ENCODE data around the gene KCNK15. TPM values are rescaled to one million over a fixed set of nuclear protein-coding genes. Genes with fewer than 3 reads are reported as not detected.

Gene KCNK15
- polyA plus RNA-seq, 3 donors = 0.06 to 0.11 TPM; not detected in 1

DNA sequence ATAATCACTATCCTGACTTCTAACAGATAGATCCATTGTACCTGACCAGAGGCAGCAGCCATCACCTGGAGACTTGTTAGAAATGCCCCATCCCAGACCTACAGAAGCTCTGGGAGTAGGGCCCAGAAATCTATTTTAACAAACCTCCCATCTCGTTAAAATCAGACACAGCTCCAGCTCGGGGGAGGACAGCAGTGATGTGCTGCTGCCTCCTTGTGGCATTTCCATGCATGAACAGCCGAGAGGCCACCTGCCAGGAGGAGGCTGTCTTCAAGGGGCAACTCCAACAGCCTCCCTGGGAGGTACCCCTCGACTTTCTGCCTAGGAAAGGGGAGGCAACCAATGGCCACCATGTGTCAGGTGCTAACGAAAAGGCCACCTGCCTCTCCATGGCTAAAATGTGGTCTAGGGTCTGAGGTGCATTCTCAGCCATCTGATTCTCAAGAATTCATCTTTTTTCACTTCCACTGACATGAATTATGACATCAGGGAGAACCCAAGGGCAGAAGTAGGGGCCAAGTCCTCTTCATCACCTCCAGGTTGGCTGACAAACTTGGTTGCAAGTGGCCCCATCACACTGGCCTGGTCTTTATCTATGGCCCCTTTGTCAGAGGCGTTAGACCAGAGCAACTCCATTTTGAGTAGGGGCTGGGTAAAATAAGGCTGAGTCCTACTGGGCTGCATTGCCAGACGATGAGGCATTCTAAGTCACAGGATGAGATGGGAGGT is 12.2 kb upstream of the KCNK15 start:
- DNase-seq (ENCODE audit: low read depth in 3 of 3, low spot score in 2 of 3) = no peak

DNA sequence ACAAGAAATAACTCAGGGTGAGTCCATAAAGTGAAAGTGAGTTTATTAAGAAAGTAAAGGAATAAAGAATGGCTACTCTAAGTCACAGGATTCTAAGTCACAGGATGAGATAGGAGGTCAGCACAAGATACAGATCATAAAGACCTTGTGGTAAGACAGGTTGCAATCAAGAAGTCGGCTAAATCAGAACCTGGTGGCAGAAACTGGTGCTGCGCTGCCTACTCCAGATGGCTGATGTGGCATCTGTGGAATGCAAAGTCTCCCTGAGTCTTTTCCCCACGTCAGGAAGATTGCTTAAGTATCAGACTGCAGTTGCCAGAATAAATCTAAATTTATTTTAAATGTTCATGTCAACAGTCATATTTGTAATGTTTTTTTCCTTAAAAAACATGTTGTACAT is 10.7 kb upstream of the KCNK15 start:
- DNase-seq (ENCODE audit: low read depth in 3 of 3, low spot score in 2 of 3) = no peak

DNA sequence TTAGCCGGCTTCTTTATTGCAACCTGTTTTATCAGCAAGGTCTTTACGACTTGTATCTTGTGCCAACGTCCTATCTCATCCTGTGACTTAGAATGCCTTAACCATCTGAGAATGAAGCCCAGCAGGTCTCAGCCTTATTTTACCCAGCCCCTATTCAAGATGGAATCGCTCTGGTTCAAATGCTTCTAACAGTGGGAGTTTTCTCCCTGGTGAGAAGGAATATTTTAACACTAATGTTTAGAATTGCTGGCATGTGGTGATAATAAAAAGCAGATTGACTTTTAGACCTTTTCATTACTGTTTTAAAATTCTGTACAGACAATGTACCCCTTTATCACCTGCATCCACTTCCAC is 9.9 kb upstream of the KCNK15 start:
- DNase-seq (ENCODE audit: low read depth in 3 of 3, low spot score in 2 of 3) = no peak

DNA sequence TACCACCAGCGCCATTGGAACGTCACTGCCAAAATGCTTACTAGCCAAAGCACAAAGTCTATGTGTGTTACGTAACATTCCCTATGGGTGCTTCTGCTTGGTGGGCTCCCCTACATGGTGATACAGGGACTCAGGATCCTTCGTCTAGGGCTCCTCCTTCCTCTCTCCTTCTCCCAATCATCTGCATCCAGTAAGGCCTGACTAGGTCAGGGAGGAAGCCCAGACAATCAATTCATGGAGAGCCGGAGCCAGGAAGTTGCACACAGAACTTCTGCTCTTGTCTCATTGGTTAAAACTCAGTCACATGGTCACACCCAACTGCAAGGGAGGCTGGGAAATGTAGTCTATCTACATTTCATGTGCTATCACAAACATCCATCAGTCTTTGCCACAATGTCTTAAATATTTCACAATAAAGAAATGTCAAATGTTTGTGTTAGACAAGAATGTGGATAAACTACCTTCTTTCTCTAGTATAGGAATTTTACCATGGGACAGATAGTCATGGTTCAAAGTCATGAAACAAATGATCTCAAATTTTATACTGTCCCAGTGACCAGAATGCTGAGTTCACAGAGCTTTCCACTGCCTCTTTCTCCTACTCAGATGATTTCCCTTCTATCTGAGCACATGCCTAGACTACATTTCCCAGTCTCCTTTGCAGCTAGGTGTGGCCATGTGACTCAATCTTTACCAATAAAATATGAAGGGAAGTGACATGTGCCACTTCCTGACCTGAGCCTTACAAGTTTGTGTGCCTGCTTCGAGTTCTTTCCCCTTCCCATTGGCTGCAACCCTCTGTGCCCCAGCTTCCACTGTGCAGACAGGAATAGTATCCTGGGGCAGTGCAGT is 9.3 kb upstream of the KCNK15 start:
- no peak for DNase-seq (ENCODE audit: low read depth in 3 of 3, low spot score in 2 of 3)

DNA sequence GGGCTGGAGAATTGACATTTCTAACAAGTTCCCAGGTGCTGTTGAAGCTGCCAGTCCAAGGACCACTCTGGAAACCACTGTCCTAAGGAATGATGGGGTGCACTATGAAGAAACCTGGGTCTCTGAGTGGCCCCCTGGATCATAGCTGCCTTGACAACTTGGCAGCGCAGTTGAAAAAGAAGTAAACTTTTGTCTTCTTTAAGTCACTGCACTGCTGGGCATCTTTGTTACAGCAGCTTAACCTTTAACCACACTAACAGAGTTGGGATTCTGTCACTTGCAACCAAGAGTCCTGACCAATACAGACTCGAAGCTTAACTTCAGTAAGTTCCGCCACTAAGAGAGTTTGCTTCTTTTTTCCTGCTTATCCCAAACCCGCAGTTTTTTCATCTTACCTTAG is 8.5 kb upstream of the KCNK15 start:
- no peak for DNase-seq (ENCODE audit: low read depth in 3 of 3, low spot score in 2 of 3)

DNA sequence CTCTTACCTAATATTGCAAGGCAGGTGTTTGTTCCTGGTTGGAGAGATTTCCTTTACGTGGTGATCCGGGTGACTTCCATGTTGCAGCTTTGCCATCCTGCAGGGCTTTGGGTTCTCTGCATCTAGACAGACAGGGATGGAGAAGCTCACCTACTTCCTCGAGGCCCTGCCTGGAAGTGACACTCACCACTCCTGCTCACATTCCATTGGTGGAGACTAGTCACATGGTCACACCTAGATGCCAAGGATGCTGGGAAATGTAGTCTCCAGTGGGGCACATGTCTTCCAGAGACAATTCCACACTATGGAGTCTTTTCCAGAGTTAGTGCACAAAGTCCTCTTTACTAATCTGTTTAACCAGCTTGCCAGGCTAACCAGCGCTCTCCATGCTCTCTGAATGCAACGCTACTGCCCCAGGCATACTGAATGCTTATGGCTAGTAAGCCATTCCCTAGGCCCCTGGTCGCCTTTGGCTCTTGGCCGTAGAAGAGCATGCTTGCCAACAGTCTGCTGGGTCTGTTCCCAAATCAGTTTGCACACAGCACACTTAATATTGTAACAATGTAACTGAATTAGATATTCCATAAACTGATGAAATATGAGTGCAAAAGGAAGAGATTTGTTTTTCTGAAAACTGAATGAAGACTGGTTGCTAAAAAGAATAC is 6.7 kb upstream of the KCNK15 start:
- DNase-seq (ENCODE audit: low read depth in 3 of 3, low spot score in 2 of 3) = no peak

DNA sequence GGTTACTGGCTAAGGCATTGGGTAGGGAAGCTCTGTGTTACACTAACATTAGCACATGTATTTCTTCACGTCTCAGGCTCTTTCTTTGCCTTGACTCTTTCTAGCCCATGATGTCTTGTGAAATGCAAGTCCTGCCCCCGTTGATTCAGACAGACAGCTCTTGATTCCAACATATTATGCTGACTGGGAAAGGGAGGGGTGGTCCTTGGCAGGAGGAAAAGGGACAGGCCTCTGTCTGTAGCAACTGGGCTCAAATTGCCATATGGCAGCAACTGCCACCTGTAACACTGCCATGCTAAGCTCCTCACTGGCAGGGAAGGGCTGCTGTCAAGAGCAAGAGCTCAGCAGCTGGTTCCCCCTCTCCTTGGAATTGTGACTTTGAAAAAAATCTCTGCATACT is 5.7 kb upstream of the KCNK15 start:
- DNase-seq (ENCODE audit: low read depth in 3 of 3, low spot score in 2 of 3) = no peak

DNA sequence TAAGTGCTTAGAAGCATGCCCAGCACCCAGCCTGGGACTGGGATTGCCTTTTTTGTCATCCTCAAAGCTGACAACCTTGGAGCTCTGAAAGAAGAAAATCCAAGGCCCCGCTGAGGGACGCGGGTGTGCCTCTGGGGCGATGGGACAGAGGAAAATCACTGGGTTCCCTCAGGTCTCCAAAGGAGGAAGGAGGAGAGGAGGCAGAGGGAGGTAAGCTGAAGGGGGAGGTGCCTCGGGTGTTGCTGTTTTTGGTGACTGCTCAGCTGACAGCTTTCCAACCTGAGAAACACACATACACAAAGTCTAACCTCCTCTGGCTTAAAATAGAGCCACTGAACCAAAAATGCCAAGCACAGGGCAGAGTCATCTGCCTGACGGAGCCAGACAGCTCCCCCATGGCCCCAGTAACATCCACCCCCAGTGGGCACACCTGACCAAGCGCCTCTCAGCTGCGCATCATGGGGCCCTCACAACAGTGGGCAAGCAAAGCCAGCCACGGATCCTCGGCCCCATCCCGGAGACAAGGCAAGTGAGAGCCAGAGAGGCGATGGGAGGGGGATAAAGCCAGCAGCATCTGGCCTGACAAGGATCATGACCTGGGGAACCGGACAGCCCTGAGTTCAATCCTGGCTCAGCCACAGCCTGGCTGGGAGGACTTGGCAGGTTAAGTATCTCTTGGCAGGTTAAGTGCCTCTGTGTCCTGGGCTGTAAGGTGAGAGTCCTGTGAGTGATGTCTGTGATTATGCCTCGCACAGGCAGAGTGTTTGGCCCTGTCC is 3.2 kb upstream of the KCNK15 start:
- no peak for DNase-seq (ENCODE audit: low read depth in 3 of 3, low spot score in 2 of 3)

DNA sequence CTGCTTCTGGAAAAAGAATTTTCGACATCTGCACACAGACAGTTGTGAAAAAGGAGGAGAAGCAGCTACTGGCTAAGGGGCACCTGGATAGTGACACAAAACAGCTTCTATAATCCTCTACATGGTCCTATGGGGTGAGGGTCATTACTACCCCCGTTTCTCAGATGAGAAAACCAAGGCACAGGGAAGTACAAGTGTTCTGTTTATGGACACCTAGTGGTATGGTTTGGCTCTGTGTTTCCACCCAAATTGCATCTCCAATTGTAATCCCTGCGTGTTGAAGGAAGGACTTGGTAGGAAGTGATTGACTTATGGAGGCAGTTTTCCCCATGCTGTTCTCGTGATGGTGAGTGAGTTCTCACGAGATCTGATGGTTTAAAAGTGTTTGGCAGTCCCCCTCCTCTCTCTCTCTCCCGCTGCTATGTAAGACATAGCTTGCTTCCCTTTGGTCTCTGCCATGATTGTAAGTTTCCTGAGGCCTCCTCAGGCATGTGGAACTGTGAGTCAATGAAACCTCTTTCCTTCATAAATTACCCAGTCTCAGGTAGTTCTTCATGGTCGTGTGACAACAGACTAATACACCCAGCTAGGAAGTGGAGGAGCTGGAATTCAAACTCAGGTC is 2.5 kb upstream of the KCNK15 start:
- no peak for DNase-seq (ENCODE audit: low read depth in 3 of 3, low spot score in 2 of 3)

DNA sequence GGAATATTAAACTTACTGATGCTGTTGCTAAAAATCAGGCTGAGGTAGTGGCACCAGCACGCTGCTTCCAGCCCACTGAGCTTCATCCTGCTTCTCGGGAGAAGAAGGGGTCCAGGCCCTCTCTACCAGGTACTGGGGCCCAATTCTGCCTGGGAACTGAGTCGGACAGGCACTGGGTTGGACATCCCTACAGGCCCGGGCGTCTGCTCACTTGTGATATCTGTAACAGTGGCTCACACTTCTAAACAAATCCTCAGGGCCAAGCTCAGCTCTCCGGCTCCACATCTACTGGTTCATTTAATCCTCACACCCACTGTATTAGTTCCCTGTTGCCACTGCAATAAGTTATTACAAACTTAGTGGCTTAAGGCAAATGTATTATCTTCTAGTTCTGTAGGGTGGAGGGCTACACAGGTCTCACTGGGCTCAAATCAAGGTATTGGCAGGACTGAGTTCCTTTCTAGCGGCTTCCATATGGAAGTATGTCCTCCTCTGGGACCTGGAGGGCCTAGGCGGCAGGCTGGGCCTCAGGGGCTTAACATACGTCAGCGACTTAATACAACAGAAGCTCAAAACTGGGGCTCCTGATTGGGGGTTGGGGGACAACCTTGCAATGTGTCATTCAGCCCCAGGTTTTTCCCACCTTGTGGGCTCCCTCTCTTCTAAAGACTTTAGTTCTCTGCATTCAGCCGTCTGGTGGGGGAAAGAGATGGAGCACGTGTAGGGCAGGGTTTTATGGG is 1.6 kb upstream of the KCNK15 start:
- DNase-seq (ENCODE audit: low read depth in 3 of 3, low spot score in 2 of 3) = no peak

DNA sequence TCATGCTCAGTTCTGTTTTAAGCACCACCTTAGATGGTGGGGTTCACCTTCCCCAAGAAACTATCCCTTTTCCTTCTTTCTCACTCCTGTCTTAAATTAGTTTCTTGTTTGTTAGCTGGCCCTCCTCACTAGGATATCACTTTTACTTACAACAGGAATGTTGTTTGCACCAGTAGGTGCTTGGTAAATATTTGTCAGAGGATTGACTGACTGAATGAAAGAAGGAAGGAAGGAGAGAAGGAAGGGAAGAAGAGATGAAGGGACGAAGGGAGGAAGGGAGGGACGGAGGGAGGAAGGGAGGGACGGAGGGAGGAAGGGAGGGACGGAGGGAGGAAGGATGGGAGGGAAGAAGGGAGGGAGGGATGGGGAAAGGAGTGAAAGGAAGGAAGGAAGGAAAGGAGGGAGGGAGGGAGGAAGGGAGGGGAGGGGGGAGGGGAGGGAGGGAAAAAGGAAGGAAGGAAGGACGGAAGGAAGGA is 505 bp upstream of the KCNK15 start:
- DNase-seq (ENCODE audit: low read depth in 3 of 3, low spot score in 2 of 3) = no peak

DNA sequence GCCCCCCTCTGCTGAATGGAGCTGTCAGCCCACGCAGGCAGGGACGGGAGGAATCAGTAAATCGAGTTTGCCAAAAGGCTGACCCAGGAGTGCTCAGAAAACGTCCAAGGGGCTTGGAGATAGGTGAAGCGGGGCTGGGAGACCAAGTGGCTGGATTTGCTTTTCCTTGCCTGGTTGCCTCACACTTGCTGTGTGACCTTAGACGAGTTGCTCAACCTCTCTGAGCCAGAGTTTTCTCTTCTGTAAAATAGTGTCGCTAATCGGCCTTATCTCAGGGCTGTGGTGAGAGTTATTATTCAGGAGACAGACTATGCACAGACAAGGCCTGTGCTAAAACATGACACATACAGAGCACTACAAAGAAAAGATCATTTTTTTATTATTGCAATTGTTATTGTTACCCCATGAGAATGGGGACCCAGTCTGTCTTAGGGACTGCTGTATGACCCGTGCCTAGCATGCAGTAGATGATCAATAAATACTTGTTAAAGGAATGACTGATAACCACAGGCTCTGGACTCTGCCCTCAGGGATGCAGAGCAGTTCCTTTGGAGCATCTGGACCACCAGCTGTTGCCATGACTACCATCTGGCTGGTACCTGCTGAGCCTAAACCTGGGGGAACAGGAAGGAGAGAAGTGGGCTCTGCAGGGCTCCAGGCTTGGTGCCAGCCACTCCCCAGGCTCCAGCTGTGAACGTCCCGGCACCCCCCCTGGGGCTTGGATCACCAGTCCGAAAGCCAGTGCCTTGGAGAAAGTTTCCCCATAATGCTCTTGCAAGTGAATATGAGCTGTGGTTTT is 901 bp downstream of the KCNK15 start:
- DNase-seq (ENCODE audit: low read depth in 3 of 3, low spot score in 2 of 3) = no peak

DNA sequence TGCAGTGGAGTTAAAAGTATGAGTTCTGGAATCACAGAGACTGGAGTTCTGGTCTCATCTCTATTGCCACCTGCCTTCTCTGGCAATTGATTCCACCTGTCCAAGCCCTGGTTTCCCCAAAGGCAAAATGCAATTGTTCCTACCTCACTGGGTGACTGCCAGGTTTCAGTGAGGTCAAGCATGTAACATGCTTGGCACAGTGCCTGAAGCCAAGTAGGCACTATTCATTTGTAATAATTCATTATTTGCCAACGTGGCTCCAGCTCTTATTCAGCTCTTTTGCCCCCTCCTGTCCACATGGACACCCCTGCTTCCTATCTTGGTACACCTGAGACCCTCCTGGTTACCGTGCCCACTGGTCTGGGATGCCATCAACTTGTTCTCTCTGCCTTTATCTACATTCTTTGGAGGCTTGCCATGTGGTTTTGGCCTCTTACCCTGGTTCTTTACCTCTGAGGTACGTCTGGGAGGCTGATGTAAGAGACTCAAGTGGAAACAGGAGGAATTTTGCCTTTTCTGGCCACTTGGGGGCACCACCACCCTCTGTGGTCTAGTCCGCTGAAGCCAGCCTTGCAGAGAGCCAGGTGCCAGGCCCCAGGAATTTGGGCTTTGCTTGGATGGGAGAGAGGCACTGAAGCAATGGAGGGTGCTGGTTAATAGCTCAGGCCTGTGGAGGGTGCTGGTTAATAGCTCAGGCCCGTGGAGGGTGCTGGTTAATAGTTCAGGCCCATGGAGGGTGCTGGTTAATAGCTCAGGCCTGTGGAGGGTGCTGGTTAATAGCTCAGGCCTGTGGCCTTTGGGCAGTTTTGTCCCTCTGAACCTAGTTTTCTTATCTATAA is 1.7 kb downstream of the KCNK15 start:
- peak in 1 of 3 donors; percentile 63 for DNase-seq (ENCODE audit: low read depth in 3 of 3, low spot score in 2 of 3)

DNA sequence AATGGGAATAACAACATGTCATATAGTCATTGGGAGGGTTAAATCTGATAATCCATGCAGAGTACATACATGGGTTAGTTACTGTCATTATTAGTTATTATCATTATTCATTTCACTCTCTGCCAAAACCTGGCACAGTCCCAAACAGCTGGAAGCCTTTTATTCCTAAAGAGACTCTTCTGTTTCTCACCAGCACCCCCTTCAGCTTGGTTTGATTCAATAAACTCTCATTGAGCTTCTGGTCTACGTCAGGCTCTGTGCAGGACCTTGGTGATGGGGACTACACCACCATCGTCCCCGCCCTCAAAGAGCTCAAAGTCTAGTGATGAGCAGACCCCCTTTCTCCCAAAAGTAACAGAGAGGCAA is 2.3 kb downstream of the KCNK15 start:
- DNase-seq (ENCODE audit: low read depth in 3 of 3, low spot score in 2 of 3) = no peak

DNA sequence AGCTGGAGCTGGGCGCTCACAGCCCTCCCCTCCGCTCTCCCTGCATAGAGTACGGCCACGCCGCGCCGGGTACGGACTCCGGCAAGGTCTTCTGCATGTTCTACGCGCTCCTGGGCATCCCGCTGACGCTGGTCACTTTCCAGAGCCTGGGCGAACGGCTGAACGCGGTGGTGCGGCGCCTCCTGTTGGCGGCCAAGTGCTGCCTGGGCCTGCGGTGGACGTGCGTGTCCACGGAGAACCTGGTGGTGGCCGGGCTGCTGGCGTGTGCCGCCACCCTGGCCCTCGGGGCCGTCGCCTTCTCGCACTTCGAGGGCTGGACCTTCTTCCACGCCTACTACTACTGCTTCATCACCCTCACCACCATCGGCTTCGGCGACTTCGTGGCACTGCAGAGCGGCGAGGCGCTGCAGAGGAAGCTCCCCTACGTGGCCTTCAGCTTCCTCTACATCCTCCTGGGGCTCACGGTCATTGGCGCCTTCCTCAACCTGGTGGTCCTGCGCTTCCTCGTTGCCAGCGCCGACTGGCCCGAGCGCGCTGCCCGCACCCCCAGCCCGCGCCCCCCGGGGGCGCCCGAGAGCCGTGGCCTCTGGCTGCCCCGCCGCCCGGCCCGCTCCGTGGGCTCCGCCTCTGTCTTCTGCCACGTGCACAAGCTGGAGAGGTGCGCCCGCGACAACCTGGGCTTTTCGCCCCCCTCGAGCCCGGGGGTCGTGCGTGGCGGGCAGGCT is 4.6 kb downstream of the KCNK15 start:
- no peak for DNase-seq (ENCODE audit: low read depth in 3 of 3, low spot score in 2 of 3)

DNA sequence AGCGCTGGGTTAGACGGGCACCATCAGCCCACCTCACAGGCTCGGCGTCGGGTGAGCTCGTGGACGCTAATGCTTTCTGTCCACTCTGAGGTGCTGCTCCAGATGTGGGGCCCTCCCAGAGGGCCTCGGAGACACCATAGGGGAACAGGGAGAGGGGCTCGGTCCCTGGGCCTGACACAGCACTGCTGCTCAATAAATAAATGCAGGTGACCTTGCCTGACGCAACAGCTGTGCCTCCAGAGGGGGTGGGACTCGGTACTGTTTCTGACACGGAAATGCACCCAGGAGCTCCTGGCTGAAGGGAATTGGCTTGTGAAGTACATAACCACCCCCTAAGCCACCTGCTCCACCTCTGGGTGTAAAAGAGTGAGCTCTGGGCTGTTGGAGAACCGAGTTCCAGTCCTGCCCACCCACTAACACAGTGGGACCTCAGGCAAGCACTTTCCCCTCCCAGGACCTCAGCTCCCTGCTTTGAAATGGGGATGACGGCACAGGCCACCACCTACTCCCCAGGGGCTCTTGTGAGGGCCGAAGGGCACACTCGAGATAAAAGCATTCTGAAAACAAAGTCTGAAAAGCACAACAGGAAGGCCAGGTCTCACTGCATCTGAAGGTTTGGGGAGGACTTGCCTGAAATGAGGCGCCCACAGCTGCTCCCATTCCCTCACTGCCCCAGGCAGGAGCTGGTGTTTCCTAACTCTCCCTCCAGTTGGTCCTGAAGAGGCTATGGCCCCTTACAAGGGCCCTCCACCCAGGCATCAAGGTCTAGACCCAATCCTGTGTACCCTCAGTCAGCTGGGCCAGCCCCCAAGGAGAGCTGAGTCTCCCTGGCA is 6.7 kb downstream of the KCNK15 start:
- DNase-seq (ENCODE audit: low read depth in 3 of 3, low spot score in 2 of 3) = no peak

DNA sequence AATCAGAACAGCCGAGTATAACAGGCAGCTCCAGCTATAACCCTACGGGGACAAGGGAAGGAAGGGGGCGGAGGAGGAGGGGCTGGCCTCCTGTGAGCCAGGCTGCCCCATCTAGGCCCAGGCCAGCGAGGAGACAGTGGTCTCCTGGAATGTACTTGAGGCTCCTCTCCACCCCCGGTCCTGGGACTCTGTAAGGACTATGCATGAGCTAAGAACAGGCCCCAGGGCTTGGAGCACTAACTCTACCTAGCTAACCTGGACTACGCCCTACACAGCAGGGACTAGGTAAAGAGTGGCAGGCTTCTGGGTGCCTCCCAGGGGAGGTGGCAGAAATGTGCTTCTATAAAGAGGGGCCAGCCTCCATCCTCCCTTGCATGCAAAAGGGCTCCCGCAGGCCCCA is 8.9 kb downstream of the KCNK15 start:
- DNase-seq (ENCODE audit: low read depth in 3 of 3, low spot score in 2 of 3) = no peak
